Erythroblast (primary cell): ENCODE data around the gene NCBP3.

ENCODE experiments used
- GATA1 ChIP-seq: IDR thresholded peaks from 2 replicates; pipeline ENCODE4 v1.6.1; 2011; ENCODE audit warnings: low read depth, mild to moderate bottlenecking, control low read depth, low read length, moderate library complexity
- POLR2A ChIP-seq: IDR thresholded peaks from 2 replicates; pipeline ENCODE4 v1.6.1; 2011; ENCODE audit warnings: mild to moderate bottlenecking, low read length

DNA sequence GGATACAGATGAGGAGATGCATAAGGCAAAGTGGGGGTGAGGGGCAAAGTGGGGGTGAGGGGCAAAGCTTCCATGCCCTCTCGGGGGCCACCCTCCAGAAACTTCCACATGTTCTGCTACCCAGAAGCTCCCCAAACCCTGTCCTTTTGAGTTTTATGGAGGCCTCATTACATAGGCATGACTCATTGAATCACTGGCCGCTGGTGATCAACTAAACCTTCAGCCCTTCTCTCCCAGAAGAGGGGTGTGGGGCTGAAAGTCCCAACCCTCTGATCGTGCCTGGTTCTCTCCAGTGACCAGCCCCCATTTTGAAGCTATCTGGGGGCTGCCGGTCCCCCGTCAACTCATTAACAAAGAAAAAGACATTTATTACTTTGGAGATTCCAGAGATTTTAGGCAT is 72.5 kb downstream of the NCBP3 start:
- TF ChIP-seq POLR2A (no peak), GATA1 (no peak)
